Measurements from ENCODE around the gene SPANXN2.
"Not testable (repeated sequence)": the region's sequence is repeated elsewhere in the genome, so short reads cannot be mapped to it uniquely, and the experiment has no call there.

The SPANXN2 gene, protein sequence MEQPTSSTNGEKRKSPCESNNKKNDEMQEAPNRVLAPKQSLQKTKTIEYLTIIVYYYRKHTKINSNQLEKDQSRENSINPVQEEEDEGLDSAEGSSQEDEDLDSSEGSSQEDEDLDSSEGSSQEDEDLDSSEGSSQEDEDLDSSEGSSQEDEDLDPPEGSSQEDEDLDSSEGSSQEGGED

DNA sequence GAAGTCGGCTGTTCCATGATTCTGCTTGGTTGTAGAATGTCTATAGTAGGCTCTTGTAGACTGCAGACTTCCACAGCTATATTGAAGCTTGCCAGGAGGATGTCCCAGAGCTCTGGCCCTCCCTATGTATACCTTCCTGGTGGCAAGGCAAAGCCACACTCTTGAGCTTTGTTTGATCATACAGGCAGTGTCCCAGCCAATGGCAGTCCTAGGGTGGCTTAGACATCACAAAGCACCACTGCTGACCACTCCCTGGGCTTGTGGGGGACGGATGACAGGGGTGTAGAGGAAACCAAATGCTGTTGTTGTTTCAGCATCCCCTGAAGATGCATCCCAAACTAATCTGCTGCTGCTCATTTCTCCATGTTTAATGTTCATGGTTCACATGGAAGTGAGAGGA lies at the start of gene SPANXN2:
Gene SPANXN2 (minus strand): TSS at position 101 of the 400 bp plus-strand sequence. CDS start 84 bp downstream, at position 17.
- not testable (repeated sequence) for DNase-seq

DNA sequence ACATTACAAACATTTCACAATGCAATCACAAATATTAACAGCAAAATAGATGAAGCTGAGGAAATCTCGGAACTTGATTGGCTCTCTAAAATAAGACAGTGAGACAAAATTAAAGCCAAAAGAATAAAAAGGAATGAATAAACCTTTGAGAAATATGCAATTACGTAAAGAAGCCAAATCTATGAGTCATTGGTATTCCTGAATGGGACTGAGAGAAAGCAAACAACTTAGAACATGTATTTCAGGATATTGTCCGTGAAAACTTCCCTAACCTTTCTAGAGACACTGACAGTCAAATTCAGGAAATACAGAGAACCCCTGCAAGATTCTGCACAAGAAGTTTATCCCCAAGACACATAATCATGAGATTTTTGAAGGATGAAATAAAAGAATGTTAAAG lies 48.4 kb upstream of the SPANXN2 start:
- no peak for DNase-seq

DNA sequence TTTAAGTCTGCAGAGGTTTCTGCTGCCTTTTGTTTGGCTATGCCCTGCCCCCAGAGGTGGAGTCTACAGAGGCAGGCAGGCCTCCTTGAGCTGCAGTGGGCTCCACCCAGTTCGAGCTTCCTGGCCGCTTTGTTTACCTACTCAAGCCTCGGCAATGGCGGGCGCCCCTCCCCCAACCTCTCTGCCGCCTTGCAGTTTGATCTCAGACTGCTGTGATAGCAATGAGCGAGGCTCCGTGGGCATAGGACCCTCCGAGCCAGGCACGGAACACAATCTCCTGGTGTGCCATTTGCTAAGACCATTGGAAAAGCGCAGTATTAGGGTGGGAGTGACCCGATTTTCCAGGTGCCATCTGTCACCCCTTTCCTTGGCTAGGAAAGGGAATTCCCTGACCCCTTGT lies 47.2 kb upstream of the SPANXN2 start:
- not testable (repeated sequence) for DNase-seq

DNA sequence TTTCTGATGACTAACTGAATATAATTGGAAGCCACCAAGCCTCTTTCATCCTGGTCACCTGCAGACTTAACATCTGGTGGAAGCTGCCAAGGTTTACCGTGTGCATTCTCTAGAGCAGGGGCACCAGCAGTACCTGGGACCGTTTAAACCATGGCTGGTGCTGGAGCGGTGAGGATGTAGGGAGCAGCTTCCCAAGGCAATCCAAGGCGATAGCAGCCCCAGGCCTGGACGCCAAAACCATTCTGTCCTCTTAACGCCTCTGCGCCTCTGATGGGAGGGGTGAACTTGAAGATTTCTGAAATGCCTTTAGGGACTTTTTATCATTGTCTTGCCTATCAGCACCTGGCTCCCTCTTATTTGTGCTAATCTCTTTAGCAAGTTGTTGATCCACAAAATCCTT lies 37.3 kb upstream of the SPANXN2 start:
- no peak for DNase-seq

DNA sequence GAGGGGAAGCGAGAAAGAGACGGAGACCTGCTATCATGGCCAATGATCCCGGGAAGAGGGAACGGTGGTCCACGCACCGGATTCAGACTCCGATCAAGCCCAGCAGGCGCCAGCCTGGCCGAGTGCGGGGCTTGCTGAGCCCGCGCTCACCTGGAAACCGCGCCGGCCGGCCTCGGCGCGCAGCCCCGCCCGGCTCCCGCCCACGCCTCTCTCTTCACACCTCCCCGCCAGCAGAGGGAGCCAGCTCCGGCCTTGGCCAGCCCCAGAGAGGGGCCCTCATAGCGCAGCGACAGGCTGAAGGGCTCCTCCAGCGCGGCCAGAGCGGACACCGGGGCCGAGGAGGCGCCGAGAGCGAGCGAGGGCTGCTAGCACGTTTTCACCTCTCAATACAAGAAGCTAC lies 36.8 kb upstream of the SPANXN2 start:
- no peak for DNase-seq

DNA sequence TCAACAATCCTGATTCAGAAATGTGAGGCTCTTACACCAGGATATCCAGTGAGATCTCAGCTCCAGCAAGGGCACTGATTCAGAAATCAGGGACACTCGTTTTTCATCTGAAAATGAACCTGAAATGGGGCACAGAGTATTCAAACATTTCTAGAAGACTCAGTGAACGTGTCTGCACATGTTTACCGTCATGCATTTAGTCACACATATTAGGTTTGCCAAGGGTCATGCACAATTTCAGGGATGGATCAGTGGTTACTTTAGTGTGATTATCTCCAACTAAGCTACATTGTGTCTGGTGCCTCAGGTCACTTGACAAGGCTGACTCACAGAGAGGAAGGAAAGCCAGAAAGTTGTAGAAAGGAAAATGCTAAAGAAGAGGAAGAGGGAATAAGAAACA lies 33.6 kb upstream of the SPANXN2 start:
- no peak for DNase-seq

DNA sequence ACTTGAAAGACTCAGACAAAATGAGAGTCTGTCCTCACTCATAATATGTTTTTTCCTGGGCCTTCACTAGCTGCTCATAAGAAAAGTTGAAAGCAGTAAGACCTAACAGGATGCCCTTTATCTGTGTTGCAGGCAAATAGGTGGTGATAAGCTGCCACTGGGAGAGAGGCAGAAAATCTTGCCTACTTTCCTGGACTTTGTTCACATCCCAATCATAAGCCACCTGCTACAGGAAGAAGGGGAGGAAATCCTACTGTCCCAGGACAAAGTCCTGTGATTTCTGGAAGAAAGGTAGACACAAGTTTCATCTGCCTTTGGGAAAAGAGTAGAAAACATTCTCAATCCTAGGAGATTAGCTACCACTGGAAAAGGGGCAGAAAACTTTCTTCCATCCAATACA lies 13.3 kb upstream of the SPANXN2 start:
- no peak for DNase-seq

DNA sequence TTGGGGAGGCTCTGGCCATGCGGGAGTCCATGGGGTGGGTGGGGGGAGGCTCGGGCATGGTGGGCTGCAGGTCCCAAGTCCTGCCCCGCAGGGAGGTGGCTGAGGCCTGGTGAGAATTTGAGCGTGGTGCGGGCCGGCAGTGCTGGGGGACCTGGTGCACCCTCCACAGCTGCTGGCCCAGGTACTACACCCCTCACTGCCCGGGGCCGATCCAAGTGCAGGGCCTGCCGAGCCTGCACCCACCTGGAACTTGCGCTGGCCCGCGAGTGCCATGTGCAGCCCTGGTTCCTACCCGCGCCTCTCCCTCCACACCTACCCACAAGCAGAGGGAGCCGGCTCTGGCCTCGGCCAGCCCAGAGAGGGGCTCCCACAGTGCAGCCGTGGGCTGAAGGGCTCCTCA lies 5.7 kb upstream of the SPANXN2 start:
- no peak for DNase-seq

DNA sequence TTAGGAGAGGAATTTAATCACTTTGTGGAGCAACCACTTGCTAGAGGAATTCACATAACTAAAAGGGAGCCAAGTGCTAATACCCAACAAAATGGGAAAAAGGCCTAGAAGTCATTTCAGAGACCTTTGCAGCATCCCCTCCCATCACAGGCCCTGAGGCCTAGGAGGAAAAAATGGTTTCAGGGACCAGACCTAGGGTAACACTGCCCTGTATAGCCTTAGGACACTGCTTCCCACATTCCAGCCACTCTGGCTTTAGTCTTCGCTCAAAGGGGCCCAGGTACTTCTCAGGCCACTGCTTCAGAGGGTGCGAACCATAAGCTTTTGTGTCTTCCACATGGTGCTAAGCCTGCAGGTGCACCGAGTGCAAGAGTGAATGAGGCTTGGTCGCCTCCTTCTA lies 19.1 kb downstream of the SPANXN2 start:
- no peak for DNase-seq

DNA sequence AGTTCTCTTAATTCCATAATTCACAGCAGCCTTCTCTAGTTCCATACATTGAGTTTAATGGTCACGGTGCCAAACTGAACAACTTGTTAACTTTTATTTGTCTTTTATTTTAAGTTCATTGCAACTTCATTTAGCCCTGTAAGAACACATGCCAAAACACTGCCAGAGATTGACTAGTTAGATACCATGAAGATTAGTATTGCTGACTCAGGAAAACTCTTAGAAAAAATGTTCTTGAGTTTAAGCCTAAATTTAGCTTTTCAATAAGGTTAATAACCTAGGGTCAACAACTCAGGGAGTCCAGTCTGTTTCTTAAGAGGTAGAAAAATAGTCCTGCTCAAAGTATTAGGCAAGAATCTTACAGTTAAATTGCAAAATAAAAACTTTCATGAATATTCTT lies 25.7 kb downstream of the SPANXN2 start:
- no peak for DNase-seq

DNA sequence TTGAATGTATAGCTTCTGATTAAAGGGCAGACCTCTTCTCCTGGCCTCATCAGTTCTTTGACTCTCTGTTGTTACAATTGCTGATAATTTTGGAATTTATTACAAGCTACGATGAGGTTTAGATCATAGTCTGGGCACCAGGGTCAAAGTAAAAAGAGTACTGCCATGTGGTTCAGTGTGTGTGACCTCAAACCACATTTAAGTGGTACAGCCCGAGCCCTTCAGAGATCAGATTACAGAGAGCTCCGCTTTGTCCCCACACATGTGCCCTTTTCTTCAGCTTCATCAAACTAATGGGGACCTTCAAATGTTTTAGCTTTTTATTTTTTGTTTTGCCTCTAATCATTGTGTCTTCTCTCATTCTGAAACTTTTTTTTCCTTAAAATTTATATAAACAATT lies 37.1 kb downstream of the SPANXN2 start:
- no peak for DNase-seq

DNA sequence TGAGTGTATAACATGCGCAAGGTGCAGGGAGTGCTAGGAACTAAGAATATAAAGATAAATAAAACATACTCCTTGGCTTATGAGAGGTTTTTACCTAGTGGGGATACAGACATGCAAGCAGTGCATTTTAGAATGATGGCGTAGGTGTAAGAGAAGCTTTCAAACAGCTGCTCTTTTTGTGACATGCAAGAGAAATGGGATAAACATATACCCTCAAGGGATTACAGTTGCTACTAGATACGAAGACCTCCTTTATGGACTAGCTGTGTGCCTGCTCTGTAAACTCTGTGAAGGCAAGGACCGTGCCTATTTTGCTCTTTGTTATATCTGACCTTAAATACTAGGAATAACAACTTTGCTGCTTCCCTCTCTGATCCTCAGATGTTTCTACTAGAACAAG lies 45.6 kb downstream of the SPANXN2 start:
- DNase-seq = no peak

DNA sequence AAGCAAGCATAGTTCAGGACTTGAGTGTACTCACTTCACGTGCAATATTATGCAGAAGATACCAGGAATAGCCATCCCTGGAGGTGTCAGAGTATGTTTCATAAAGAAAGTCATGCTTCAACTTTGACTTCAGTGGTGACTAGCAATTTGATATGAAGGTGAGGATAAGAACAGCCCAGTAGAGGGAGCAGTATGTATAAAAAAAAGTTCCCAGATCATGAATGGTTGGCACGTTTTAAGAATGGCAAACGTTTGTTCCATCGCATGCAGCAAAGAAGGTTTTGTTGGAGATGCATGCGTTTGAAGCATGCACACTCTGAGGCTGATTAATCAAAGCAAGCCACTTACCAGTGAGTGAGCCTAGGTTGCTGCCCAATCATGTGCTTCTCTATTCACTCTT lies 51.2 kb downstream of the SPANXN2 start:
- DNase-seq = no peak

DNA sequence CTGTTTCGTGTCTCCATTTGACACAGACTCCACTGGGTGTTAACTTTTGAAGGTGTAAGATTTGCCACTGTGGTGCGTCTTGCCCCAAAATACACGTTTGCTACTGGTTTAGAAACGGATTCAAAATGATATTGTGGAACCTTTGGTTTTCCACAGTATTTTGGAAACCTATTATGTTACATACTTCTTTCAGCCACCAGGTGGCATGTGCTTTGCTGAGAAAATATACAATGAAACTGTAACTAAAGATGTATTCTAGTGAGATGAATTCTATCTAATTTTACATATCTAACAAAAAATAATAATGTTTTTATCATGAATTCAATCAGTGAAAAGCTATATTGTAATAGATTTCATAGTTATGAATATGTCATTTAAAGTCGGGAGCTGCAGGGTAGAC lies 56.2 kb downstream of the SPANXN2 start:
- DNase-seq = no peak

DNA sequence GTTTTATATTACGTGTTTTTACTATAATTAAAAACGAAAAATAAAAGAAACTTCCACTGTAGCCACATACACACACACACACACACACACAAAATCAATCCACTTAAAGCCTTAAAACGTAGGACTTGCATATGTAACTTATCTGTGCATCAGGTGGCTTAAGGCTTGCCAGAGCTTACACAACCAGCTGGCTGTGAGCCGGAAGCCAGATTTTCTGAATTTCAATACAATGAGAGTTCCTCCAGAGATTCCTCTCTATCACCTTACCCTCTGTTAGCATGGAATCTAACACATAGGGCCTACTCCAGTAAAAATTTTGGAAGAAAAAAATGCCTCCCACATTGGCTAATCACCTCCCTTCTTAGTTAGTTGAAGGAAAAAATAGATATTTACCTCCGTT lies 56.8 kb downstream of the SPANXN2 start:
- no peak for DNase-seq

Data from NCI-H446 (cell line).